HFF-Myc (cell line): ENCODE results near the gene MSI2.
A peak's percentile ranks its signal among the peaks of the same experiment; 100 is the strongest.

Source experiments
- DNase-seq: peaks from one replicate; pipeline ENCODE4 v3.0.0-alpha.2; 2011; ENCODE audit warnings: low read depth; ENCODE audit errors: extremely low read depth
- H3K4me3 ChIP-seq: replicated peaks from 2 replicates; pipeline ENCODE4 v1.5.1; 2011; ENCODE audit warnings: low read depth, mild to moderate bottlenecking, control low read depth, low read length
- CTCF ChIP-seq: IDR thresholded peaks from 2 replicates; pipeline ENCODE4 v1.5.1; 2012; ENCODE audit warnings: mild to moderate bottlenecking, low read depth, low read length, control low read depth; ENCODE audit errors: missing control alignments

Gene MSI2

GRCh38 chr17:57419940-57420550, 163.7 kb downstream of the MSI2 start:
- no peak for DNase-seq
- no peak overlapping the region for H3K4me3 ChIP-seq
- TF ChIP-seq CTCF, result no peak

- no peak for TF ChIP-seq CTCF
- DNase-seq, result peak; percentile 31
- H3K4me3 ChIP-seq, result no peak overlapping the region
Measured at GRCh38 chr17:57420734-57421717, 164.7 kb downstream of the MSI2 start.

DNA sequence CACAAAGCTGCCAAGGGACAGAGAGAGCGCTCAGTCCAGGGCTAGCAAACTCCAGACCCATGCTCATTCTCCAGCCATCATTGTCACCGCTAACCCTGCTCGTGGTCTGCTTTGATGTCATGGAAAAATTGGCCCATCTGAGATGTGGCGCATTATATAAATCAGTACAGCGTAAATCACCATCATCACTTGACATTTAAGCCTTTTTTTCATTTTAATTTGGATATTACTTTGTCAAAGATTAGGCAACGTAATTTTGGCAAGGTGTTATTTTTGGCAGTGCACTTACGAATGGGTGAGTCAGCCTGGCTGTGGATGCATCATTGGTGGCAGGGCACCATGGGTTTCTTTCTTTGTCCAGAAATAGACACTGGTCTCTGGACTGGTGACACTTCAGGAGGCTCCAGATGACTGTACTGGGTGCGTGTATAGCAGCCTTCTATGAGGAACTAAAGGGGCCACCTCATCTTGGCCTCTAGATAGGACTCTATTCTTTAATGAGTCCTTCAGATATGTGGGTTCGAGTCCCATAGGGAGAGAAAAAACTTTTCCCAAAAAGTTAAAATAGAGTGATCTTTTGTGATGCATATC, 166.3 kb downstream of the MSI2 start:
- TF ChIP-seq CTCF, result no peak
- no peak overlapping the region for H3K4me3 ChIP-seq
- no peak for DNase-seq

DNA sequence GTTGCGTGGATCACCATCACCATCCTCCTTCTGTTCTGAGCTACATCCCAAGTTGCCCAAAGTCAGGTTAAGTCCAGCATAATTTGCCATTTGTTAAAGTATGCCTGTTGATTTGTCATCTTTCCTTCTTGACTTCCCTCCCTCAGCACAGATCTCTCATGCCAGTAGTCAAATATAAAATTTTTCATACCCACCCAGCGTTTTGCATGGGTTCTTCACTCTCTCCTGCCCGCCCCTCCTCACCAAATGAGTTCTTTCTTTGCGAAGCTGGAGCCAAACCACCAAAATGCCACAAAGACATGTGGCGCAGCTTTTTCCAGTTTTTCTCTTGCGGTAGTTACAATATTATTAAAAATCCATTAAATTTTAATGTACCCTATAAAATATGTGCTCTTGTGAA, 167.2 kb downstream of the MSI2 start:
- no peak overlapping the region for H3K4me3 ChIP-seq
- no peak for DNase-seq
- no peak for TF ChIP-seq CTCF

GRCh38 chr17:57424273-57424672, 167.9 kb downstream of the MSI2 start:
- DNase-seq, result no peak
- TF ChIP-seq CTCF, result no peak
- no peak overlapping the region for H3K4me3 ChIP-seq

DNA sequence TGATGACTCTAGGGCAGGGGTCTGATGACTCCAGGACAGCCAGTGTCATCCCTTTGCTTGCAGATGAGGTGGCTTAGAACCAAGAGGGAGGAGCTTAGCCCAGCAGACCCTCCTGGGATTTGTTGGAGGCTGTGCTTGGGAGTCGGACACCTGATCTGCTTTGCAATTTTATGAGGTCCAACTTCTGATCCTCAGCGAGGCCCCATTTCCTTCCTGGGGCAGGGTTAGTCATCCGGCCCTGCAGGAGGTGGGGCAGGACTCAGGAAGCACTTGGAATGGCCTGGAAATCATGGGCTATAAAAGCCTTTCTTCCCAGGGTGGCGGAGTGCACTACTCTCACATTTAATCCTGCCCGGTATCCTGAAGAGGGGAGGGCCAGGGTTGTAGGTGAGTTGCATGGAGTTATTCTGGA, 168.5 kb downstream of the MSI2 start:
- DNase-seq, result peak; percentile 58
- H3K4me3 ChIP-seq, result no peak overlapping the region
- TF ChIP-seq CTCF, result no peak
